GM12801 (cell line): ENCODE data around the gene EFCAB11.

Source experiments
- CTCF ChIP-seq: IDR thresholded peaks from one replicate; pipeline ENCODE4 v1.5.1; 2011; ENCODE audit warnings: control low read depth; ENCODE audit not compliant: insufficient read length; ENCODE audit errors: extremely low read depth

EFCAB11 gene

GRCh38 chr14:89797148-89797547 lies 157.4 kb downstream of the EFCAB11 start:
- TF ChIP-seq CTCF = no peak

- TF ChIP-seq CTCF = no peak
These were observed 160.4 kb downstream of the EFCAB11 start for GRCh38 chr14:89794096-89794495.

- TF ChIP-seq CTCF = no peak
These were observed 161.2 kb downstream of the EFCAB11 start for GRCh38 chr14:89793367-89793716.

GRCh38 chr14:89792489-89793366 lies 161.8 kb downstream of the EFCAB11 start:
- TF ChIP-seq CTCF = no peak

- no peak for TF ChIP-seq CTCF
These were observed 167.0 kb downstream of the EFCAB11 start for GRCh38 chr14:89787525-89787924.

GRCh38 chr14:89781046-89781445 lies 173.5 kb downstream of the EFCAB11 start:
- TF ChIP-seq CTCF = no peak

- TF ChIP-seq CTCF = no peak
These were observed 174.8 kb downstream of the EFCAB11 start for GRCh38 chr14:89779707-89780106.
